IPS DF 6.9 (cell line): Measurements from ENCODE around the gene IQGAP2.

Source experiments
- DNase-seq: peaks from one replicate; pipeline ENCODE4 v3.0.0-alpha.2; 2013; ENCODE audit warnings: low read depth, low spot score
- H3K27ac ChIP-seq: one replicate; pipeline ENCODE4 v1.5.1; 2013; ENCODE audit warnings: low read length, control low read depth
- H3K27me3 ChIP-seq: 2 replicates; pipeline ENCODE4 v1.6.1; 2013; ENCODE audit warnings: mild to moderate bottlenecking, low read length; ENCODE audit not compliant: control insufficient read depth, insufficient read depth
- H3K36me3 ChIP-seq: 2 replicates; pipeline ENCODE4 v1.6.1; 2013; ENCODE audit warnings: low read length; ENCODE audit not compliant: control insufficient read depth, insufficient read depth
- H3K4me1 ChIP-seq: 2 replicates; pipeline ENCODE4 v1.6.1; 2013; ENCODE audit warnings: low read length; ENCODE audit not compliant: control insufficient read depth, insufficient read depth
- H3K4me3 ChIP-seq: 2 replicates; pipeline ENCODE4 v1.5.1; 2013; ENCODE audit warnings: mild to moderate bottlenecking, low read length
- H3K9me3 ChIP-seq: 2 replicates; pipeline ENCODE4 v1.6.1; 2013; ENCODE audit warnings: low read length, inconsistent platforms; ENCODE audit not compliant: control insufficient read depth, insufficient read depth
- WGBS: extraction: QIAGEN DNeasy Blood & Tissue Kit; methylation state at CpG from one replicate; pipeline ENCODE4 v1.1.7; 2013; ENCODE audit warnings: mixed read lengths, missing lambda C conversion rate; ENCODE audit not compliant: insufficient read length, insufficient coverage; 5-methylcytosine and 5-hydroxymethylcytosine counted together

Gene IQGAP2

DNA sequence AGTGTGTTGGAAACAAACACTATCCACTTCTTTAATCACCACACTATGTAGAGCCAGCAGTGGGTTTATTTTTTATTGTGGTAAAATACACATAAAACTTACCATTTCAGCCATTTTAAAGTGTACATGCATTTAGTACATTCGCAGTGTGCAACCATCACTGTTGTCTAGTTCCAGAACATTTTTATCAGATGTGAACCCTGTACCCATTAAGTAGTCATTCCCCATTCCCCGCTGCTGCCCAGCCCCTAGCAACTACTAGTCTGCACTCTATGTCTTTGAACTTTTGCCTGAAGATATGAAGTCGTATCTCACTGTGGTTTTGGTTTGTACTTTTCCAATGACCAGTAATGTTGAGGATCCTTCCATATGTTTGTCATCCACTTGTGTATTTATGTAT, 282.6 kb downstream of the IQGAP2 start:
- WGBS, result no CpG with 5 or more reads among the region's 3 CpGs
- H3K27ac ChIP-seq, result no peak overlapping the region
- H3K4me3 ChIP-seq, result no peak overlapping the region
- no peak for DNase-seq
- no peaks in the 10 kb centered on the region for H3K36me3 ChIP-seq
- H3K4me1 ChIP-seq, result no peaks in the 10 kb centered on the region
- H3K27me3 ChIP-seq, result no peaks in the 10 kb centered on the region
- H3K9me3 ChIP-seq, result no peaks in the 10 kb centered on the region

DNA sequence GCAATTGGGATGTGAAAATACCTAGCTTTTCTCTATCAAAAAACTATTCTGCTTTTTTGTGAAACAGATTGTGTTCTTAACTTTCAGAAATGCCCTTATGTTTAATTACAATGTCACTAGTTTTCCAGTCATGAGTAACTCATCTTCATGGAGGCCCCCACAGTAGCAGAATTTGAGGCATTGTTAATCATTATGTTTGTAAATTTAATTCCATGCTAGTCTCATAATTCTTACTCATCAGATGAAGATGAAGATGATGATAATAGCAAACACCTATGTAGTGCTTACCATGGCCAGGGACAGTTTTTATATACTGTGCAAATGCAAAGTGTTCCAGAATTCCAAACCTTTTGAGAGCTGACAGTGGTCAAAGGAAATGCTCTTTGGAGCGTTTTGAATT, 285.1 kb downstream of the IQGAP2 start:
- no peak for DNase-seq
- Histone ChIP-seq H3K27ac (no peak overlapping the region), H3K27me3 (no peaks in the 10 kb centered on the region), H3K4me1 (no peaks in the 10 kb centered on the region), H3K36me3 (no peaks in the 10 kb centered on the region), H3K4me3 (no peak overlapping the region), H3K9me3 (no peaks in the 10 kb centered on the region)
- WGBS, result no CpG with 5 or more reads among the region's 1 CpG

DNA sequence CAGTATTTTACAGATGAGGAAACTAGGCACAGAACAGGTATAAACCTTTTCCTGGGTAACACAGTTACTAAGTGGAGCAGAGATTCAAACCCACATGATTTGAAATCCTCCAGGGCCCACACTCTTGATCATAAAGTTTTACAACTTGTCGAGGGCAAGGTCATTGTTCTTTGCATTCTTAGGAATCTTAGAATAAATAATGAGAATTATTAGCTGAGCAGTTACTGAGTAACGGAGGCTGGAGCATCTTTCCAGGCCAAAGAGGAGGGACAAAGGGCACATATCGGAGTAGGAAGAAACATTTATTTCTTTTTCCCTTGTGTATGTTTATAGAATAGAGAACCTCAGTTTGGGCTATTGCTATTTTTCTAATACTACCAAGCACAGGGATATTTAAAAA, 285.8 kb downstream of the IQGAP2 start:
- Histone ChIP-seq H3K27me3 (no peaks in the 10 kb centered on the region), H3K9me3 (no peaks in the 10 kb centered on the region), H3K4me3 (no peak overlapping the region), H3K27ac (no peak overlapping the region), H3K4me1 (no peaks in the 10 kb centered on the region), H3K36me3 (no peaks in the 10 kb centered on the region)
- DNase-seq, result no peak
- WGBS, result no CpG with 5 or more reads among the region's 3 CpGs

DNA sequence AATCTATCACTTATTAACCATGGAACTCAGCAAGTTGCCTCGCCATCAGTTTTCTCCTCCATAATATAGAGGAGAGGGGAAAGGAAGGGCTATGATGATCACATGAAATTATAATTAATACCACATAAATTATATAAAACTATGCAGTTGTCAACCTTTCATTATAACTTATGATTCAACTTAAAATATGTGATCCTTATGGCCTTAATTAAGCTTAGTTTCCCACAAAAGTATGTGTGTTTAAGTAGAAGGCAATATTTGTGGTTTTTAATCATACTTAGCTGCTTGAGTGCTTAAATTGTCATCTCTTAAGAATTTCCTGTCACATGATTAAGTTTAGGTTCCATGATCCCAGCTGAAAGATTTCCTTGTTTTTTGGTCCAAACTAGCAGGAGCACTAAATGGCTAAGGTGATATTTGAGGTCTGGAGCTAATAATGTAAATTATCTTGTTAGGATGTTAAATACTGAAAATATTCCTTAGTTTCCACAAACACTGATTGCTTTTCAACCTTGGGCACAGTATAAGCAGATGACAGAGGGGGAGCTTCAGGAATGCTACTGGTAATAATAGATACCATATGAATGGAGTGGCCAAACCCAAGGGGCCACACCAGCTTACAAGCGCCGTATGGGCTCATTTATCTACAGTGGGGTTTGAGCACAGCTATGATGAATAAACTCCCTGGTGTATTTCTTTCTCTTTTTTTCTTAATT, 286.4 kb downstream of the IQGAP2 start:
- DNase-seq, result no peak
- no peak overlapping the region for H3K27ac ChIP-seq
- WGBS, result no CpG with 5 or more reads among the region's 3 CpGs

DNA sequence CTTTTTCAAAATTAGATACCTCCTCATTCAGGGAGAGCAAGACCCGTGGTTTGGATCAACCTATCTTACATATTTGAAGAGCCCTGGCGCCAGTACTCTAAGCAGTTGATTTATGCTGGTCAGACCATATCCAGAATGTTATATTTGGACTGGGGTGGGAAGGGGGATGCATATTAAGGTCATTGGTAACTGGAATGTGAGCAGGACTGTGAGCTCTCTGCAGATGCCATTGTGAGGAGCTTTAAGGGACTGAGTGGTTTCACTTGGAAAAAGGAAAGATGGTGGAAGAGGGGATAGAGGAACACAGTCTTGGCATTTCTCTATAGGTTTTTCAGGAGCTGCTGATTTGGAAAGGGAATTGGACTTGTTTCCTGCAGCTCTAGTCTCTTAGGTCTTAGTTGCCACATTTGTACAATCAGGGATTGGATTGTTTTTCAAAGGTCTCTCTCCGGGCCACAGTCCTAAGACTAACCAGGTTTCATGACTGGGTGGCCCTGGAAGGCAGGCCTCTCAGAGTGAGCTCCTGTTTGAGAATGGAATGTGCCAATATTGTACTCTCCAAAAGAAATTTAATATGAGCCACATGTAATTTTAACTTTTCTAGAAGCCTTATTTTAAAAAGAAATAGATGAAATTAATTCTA, 287.1 kb downstream of the IQGAP2 start:
- H3K27me3 ChIP-seq, result no peaks in the 10 kb centered on the region
- no peak overlapping the region for H3K4me3 ChIP-seq
- DNase-seq, result no peak
- WGBS, result no CpG with 5 or more reads among the region's 3 CpGs
- H3K27ac ChIP-seq, result no peak overlapping the region
- H3K4me1 ChIP-seq, result no peaks in the 10 kb centered on the region
- no peaks in the 10 kb centered on the region for H3K36me3 ChIP-seq
- no peaks in the 10 kb centered on the region for H3K9me3 ChIP-seq

More for the DNA sequence above, 286.4 kb downstream of the IQGAP2 start:
- H3K36me3 ChIP-seq, result no peaks in the 10 kb centered on the region
- H3K4me1 ChIP-seq, result no peaks in the 10 kb centered on the region
- H3K27me3 ChIP-seq, result no peaks in the 10 kb centered on the region
- H3K9me3 ChIP-seq, result no peaks in the 10 kb centered on the region
- no peak overlapping the region for H3K4me3 ChIP-seq

DNA sequence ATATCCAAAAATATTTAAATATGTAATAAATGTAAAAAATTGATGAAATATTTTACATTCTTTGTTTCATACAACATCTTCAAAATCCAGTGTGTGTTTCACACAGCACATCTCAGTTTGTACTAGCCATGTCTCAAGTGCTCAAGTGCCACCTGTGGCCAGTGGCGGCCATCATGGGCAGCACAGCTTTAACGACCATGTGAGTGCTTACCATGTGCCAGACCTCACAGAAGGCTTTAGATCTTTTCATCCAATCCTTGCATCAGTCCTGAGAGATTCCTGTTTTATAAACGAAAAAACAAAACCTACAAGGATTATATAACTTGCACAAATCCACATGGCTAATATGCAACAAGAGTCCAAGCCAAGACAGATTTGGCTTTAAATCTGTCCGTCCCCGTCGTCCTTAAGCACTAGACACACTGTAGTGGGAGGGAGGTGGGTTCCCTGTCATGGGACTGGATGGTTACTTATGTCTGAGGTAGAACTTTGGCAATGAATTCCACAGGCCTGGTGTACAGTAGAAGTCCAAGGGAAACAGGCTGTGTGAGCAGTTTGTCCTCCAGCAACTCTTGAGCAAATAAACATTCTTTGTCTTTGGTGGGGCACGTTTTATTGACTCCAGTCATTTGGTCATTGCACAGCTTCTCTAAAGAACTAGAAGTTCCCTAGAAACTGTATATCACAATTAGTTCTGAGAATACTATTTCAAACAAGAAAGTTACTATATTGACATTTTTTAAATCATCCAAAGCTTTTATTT, 287.8 kb downstream of the IQGAP2 start:
- Histone ChIP-seq H3K36me3 (no peaks in the 10 kb centered on the region), H3K27me3 (no peaks in the 10 kb centered on the region), H3K27ac (no peak overlapping the region), H3K4me3 (no peak overlapping the region), H3K9me3 (no peaks in the 10 kb centered on the region), H3K4me1 (no peaks in the 10 kb centered on the region)
- no peak for DNase-seq
- no CpG with 5 or more reads among the region's 7 CpGs for WGBS

DNA sequence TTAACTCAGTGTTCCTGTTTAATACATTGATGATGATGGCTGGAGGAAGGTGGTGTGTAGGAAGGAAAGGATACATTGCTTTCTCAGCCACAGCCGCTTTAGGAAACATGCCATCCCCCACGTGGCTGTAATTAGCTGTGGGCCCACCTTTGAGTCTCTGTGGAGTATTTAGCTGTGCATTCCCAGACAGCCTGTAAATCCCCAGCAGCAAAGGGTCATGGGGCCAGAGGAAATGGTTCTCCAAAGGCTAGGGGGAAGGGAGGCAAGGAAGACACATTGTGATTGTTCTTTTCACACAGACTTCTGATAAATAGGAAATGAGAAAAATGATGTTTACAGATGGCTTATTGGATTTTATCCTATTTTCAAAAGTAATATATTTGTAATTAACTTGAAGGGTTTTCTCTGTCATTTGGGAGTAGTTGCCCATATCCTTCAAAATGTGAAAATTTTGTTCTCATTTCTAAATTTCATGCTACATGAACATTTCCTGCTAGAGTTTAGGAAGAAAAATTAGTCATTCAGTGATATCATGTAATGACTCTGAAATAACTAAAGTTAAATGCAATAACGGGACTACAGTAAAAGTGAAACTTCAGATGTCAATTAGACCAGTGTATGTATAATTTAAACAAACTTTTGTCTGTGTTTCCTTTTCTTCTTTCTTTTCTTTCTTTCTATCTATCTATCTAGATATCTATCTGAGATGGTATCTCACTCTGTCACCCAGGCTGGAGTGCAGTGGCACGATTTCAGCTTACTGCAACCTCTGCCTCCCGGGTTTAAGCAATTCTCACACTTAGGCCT, 288.6 kb downstream of the IQGAP2 start:
- no peaks in the 10 kb centered on the region for H3K4me1 ChIP-seq
- H3K27me3 ChIP-seq, result no peaks in the 10 kb centered on the region
- no peak overlapping the region for H3K4me3 ChIP-seq
- H3K36me3 ChIP-seq, result no peaks in the 10 kb centered on the region
- DNase-seq, result no peak
- no CpG with 5 or more reads among the region's 5 CpGs for WGBS
- no peaks in the 10 kb centered on the region for H3K9me3 ChIP-seq
- H3K27ac ChIP-seq, result no peak overlapping the region

DNA sequence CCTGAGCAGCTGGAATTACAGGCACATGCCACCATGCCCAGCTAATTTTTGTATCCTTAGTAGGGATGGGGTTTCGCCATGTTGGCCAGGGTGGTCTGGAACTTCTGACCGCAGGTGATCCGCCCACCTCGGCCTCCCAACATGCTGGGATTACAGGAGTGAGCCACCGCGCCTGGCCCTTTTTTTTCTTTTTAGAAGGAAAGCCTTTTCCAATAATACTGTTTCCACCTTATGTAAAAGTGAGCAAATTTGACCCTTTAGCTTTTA, 289.1 kb downstream of the IQGAP2 start:
- Histone ChIP-seq H3K27ac (no peak overlapping the region), H3K4me3 (no peak overlapping the region), H3K36me3 (no peaks in the 10 kb centered on the region), H3K27me3 (no peaks in the 10 kb centered on the region), H3K9me3 (no peaks in the 10 kb centered on the region), H3K4me1 (no peaks in the 10 kb centered on the region)
- no CpG with 5 or more reads among the region's 6 CpGs for WGBS
- no peak for DNase-seq

DNA sequence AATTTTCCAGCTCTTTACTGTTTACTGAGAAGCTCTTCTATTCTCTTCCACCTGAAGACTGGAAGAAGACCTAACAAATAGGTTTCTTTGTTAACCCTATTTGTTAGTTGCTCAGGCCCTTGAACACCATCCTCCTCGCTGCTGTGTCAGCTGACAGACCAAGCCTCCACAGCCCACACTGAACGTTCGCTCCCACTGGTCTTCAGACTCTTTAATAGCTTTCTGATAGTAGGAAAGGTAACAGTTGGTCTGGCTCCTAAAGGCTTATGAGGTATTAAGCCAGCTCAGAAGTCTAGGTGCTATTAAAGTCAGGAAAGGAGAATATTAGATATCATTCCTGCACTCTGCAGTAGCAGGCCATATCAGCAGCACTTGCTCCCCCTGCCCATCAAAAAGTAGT, 289.6 kb downstream of the IQGAP2 start:
- H3K27ac ChIP-seq, result no peak overlapping the region
- H3K4me1 ChIP-seq, result no peaks in the 10 kb centered on the region
- H3K9me3 ChIP-seq, result no peaks in the 10 kb centered on the region
- H3K36me3 ChIP-seq, result no peaks in the 10 kb centered on the region
- WGBS, result no CpG with 5 or more reads among the region's 3 CpGs
- no peak overlapping the region for H3K4me3 ChIP-seq
- no peaks in the 10 kb centered on the region for H3K27me3 ChIP-seq
- no peak for DNase-seq

DNA sequence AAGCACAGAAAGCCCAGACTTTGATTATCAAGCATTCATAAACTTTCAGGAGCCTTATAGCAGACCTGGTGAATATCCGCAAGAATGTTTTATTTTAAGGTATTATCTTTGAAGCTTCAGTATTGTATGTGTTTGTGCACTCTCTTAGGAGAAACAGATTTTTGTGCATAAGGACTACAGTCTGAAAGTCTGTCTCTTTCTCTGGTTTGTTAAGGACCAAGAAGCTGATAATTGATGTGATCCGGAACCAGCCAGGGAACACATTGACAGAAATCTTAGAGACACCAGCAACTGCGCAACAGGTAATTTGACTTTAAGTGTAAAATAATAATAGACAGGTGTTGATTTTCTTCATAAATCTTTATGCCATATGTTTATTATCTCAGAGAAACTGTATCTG, 290.1 kb downstream of the IQGAP2 start:
- Histone ChIP-seq H3K27me3 (no peaks in the 10 kb centered on the region), H3K9me3 (no peaks in the 10 kb centered on the region), H3K36me3 (no peaks in the 10 kb centered on the region; the same call in 1 of the 2 replicates), H3K4me1 (no peaks in the 10 kb centered on the region), H3K4me3 (no peak overlapping the region), H3K27ac (no peak overlapping the region)
- no CpG with 5 or more reads among the region's 3 CpGs for WGBS
- DNase-seq, result no peak
